ENCODE results near the gene FAM72C.
"Not testable (repeated sequence)": the region's sequence is repeated elsewhere in the genome, so short reads cannot be mapped to it uniquely, and the experiment has no call there.

Gene FAM72C

GRCh38 chr1:143990699-143991098, 18.9 kb upstream of the FAM72C start:
- H3K27ac Mint-ChIP-seq, ATAC-seq, H3K36me3 Mint-ChIP-seq, H3K9me3 Mint-ChIP-seq, H3K4me3 Mint-ChIP-seq, H3K27me3 Mint-ChIP-seq, H3K4me1 Mint-ChIP-seq: not testable (repeated sequence)

DNA sequence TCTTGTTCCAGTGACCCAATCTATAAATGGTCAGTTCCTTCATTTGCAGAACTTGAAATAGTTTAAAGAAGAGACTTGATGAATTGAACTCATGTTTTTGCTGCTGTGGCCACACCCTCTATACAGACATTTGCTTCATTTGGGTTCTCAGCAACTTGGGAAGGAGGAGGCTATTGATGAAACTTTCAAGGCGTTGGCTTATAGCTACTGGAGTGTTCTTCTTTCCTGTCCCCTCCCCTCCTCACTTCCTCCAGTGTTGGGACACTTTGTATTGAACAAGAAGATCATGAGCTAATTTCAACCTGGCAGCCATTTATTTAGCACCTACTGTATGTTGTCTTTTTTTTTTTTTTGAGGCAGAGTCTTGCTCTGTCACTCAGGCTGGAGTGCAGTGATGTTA, 17.9 kb upstream of the FAM72C start:
- H3K27me3 Mint-ChIP-seq, H3K27ac Mint-ChIP-seq, ATAC-seq, H3K9me3 Mint-ChIP-seq, H3K4me1 Mint-ChIP-seq, H3K36me3 Mint-ChIP-seq, H3K4me3 Mint-ChIP-seq: not testable (repeated sequence)

- not testable (repeated sequence) for H3K36me3 Mint-ChIP-seq, H3K4me1 Mint-ChIP-seq, H3K27ac Mint-ChIP-seq, H3K4me3 Mint-ChIP-seq, H3K9me3 Mint-ChIP-seq, H3K27me3 Mint-ChIP-seq, ATAC-seq
Observed at GRCh38 chr1:143989427-143989712, 17.6 kb upstream of the FAM72C start.

DNA sequence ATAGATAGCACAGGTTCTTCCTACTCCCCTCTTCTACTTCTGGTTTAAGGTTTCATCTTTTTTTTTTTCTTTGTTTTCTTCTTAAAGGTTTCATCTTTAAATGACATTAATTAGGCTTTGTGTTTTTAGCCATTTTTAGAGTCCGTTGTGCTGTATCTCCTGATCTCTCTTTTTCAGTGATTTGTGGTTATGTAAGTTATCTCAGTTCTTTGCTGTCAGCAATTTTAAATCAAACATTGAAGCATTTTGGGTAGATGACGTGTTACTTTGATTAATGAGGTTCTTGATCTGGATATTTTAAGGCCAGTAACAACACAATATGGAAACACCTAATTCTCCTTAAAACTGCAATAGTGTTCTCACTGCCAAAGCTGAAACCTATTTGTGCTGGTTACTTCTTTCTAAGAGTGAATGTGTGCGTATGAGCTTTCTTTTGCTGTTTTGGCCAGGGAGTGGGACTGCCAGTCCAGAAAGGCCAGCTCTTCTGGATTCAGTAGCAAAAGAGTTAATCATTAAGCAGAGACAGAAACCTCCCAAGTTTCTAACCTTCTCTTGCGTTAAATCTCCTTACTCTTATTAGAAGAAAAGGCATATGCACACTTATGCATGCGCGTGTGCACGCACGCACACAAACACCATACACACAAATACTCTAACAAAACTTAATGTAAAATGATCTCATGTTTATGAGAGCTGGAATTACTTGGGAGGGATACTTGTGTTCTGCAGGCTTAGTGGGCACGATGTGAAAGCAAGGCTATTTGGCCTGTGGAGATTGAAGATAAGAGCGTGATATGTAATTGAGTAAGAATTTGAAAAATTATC, 17.0 kb upstream of the FAM72C start:
- not testable (repeated sequence) for H3K36me3 Mint-ChIP-seq, H3K9me3 Mint-ChIP-seq, H3K27me3 Mint-ChIP-seq, H3K4me3 Mint-ChIP-seq, ATAC-seq, H3K27ac Mint-ChIP-seq, H3K4me1 Mint-ChIP-seq

GRCh38 chr1:143987868-143988267, 16.1 kb upstream of the FAM72C start:
- not testable (repeated sequence) for H3K27ac Mint-ChIP-seq, H3K4me1 Mint-ChIP-seq, H3K36me3 Mint-ChIP-seq, H3K9me3 Mint-ChIP-seq, ATAC-seq, H3K27me3 Mint-ChIP-seq, H3K4me3 Mint-ChIP-seq

GRCh38 chr1:143984721-143985473, 13.1 kb upstream of the FAM72C start:
- H3K36me3 Mint-ChIP-seq, ATAC-seq, H3K27ac Mint-ChIP-seq, H3K9me3 Mint-ChIP-seq, H3K4me3 Mint-ChIP-seq, H3K4me1 Mint-ChIP-seq, H3K27me3 Mint-ChIP-seq: not testable (repeated sequence)

DNA sequence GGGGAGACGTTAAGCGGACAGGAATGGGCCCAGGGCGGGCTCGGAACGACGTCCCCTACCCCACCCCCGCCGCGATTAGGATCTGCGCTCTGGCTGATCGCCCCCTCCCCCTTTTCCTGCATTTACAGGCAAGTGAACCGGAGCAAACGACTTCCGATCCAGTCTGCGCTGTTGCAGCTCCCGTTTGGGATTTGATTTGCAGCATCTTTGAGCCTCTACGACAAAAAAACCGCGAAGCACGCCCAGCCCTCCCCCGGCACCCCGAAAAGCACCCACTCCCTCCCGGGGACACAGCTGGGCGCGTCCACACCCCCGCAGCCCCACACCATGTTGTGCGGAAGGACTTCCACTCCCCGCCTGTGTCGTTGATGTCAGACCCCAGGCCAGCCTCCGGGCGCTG, 2.6 kb upstream of the FAM72C start:
- not testable (repeated sequence) for H3K9me3 Mint-ChIP-seq, H3K27me3 Mint-ChIP-seq, ATAC-seq, H3K36me3 Mint-ChIP-seq, H3K27ac Mint-ChIP-seq, H3K4me1 Mint-ChIP-seq
- peak overlapping the region; percentile 75 for H3K4me3 Mint-ChIP-seq

GRCh38 chr1:143973876-143974414, 2.2 kb upstream of the FAM72C start:
- H3K27ac Mint-ChIP-seq, result peak overlapping the region; percentile 61
- H3K4me3 Mint-ChIP-seq, result peak overlapping the region; percentile 91
- not testable (repeated sequence) for H3K27me3 Mint-ChIP-seq, ATAC-seq, H3K9me3 Mint-ChIP-seq, H3K36me3 Mint-ChIP-seq, H3K4me1 Mint-ChIP-seq

- H3K36me3 Mint-ChIP-seq, H3K27me3 Mint-ChIP-seq, H3K4me1 Mint-ChIP-seq, H3K4me3 Mint-ChIP-seq, H3K27ac Mint-ChIP-seq, H3K9me3 Mint-ChIP-seq: not testable (repeated sequence)
- peak; percentile 25 for ATAC-seq
Observed at GRCh38 chr1:143972753-143973326, 1.1 kb upstream of the FAM72C start.

DNA sequence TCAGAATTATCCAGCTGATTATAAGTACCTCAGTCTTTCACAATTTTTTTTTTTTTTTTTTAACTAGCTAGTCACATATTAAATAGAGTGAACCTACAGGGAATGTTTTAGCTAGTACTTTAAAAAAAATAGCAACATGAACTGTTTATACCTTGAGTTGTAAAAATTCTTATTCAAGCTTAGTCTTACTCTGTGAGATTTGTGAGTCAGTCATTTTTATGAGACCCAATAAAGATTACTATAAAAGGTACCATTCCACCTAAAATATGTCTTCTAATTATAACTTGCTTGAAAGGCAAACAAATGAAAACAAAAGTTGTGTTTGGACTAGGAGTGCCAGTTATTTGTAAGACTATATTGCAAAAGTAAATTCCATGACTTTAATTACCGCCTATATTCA, 5.9 kb downstream of the FAM72C start:
- H3K4me1 Mint-ChIP-seq, H3K27ac Mint-ChIP-seq, H3K27me3 Mint-ChIP-seq: not testable (repeated sequence)

DNA sequence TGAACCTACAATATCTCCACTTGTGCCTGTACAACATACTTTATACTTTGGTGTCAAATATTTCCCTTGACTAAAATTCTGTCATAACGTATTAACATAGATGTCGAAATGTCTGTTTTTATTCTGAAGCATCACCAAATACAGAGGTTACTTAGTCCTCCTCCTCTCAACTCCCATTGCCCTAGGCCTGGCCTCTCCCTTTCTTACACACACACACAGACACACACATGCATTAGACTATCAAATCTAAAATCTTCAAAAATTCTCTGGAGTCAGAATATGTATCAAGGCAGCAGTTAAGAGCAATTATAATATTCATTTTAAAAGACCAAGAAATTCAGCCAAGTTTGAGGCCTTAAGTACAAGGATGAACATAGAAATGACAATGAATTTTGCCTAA, 7.5 kb downstream of the FAM72C start:
- H3K27me3 Mint-ChIP-seq, H3K27ac Mint-ChIP-seq, H3K9me3 Mint-ChIP-seq, H3K4me1 Mint-ChIP-seq, ATAC-seq, H3K36me3 Mint-ChIP-seq, H3K4me3 Mint-ChIP-seq: not testable (repeated sequence)

More for the DNA sequence above, 5.9 kb downstream of the FAM72C start:
- ATAC-seq, H3K4me3 Mint-ChIP-seq, H3K9me3 Mint-ChIP-seq, H3K36me3 Mint-ChIP-seq: not testable (repeated sequence)

DNA sequence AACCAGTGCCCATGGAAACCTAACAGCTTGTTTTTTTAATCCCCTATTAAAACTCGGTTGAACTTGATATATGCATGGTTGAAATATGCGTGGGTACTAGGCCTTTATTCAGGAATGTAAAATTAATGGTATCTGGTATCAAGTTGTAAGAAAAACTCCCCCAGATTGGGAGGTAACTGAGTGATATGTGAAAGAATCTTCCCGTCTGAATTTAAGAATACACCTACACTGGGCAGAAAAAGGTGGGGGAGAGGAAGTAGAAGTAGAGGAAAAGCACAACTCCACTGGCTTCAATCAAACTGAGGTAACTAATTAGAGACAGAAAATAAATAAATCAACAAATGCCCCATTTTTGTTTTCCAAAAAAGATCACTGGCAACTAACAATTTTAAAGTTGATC, 15.9 kb downstream of the FAM72C start:
- not testable (repeated sequence) for H3K36me3 Mint-ChIP-seq, H3K4me3 Mint-ChIP-seq, H3K27me3 Mint-ChIP-seq, H3K9me3 Mint-ChIP-seq, H3K27ac Mint-ChIP-seq, ATAC-seq, H3K4me1 Mint-ChIP-seq

GRCh38 chr1:143952913-143953312, 18.9 kb downstream of the FAM72C start:
- not testable (repeated sequence) for H3K4me1 Mint-ChIP-seq, ATAC-seq, H3K9me3 Mint-ChIP-seq, H3K27me3 Mint-ChIP-seq, H3K27ac Mint-ChIP-seq, H3K36me3 Mint-ChIP-seq, H3K4me3 Mint-ChIP-seq

DNA sequence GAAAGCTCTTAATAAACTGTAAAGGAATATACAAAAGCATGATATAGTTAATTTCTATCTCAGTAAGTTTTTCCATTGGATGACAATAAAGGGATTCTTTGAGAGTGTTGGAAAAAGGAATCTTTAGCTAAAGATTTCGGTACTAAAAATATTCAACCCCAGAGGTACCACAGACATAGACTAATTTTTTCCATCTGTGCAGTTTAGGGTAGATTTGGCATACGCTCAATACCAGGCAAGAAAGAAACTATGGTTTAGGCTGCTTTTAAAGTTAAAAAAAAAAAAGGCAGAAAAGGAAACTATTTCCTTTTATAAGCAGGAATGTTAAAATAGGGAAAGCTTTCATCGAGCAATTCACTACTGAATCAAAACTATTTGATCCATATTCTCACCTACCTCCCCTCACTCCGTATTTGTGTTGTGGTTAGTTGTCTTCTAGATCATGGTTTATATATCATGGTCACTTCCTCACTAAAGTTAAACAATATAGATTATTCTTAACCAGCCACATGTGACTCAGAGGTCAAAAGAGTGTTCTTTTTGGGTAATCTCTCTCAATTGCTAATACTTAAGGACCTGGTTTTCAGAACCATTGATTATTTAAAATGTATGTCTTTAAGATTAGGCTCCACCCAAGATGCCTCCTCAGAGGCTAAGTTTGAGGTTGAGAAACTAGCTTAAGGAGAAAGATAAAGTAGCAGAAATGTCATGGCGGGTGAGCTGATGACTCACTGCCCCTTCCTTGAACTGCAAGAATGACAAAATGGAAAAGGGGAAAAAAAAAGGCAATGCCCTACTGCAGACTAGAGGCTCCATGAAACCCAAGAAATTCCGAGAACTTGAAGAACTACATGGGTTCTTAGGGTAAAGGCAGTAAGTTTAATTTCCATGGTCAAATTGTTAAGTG, 20.0 kb downstream of the FAM72C start:
- not testable (repeated sequence) for H3K4me3 Mint-ChIP-seq, H3K36me3 Mint-ChIP-seq, H3K27ac Mint-ChIP-seq, H3K27me3 Mint-ChIP-seq, H3K4me1 Mint-ChIP-seq, ATAC-seq, H3K9me3 Mint-ChIP-seq

GRCh38 chr1:143947749-143948148, 24.0 kb downstream of the FAM72C start:
- not testable (repeated sequence) for H3K27me3 Mint-ChIP-seq, H3K27ac Mint-ChIP-seq, H3K4me3 Mint-ChIP-seq, H3K9me3 Mint-ChIP-seq, H3K4me1 Mint-ChIP-seq, H3K36me3 Mint-ChIP-seq, ATAC-seq

All from stimulated activated memory B cell treated with anti-CD40 and anti-IgM and Interleukin-4, amounts not matched to agents 10 μg/mL and 1 μg/mL and 100 μg/mL, for 72 hours (primary cell).